ENCODE results near the gene NBEA. TPM values are rescaled to one million over a fixed set of nuclear protein-coding genes. Genes with fewer than 3 reads are reported as not detected.

Gene NBEA
- total RNA-seq, 1 experiment from 2014 or later: 3.3 TPM

DNA sequence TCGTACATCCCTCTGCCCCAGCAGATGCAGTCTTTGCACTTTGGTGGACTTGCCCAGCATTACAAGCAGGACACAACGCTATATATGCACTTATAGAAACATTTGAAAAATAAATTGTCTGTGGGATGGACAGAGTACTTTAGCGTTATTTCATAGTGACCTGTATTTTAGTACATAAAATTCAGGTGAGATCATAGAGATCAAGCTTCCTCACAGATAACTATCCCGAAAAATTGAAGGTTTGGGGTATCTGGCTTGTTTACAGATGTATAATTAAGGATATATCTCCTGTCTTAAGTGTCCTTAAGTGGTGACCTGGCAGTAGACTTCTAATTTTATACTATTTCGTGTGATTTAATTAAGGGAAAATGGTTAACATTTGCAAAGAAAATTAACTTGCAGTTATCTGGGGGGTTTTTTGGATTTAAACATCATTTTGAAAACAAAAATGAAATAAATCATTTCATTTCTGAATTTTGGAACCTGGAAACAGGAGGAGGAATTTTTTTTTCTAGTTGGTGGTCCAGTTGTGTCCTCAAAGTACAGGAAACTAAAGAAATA, 535.4 kb downstream of the NBEA start:
- intact Hi-C loops (cut with micrococcal nuclease): no loop called here
- no peak for DNase-seq (ENCODE audit: unreplicated experiment)
- no peaks in the 10 kb centered on the region for H3K9me3 Mint-ChIP-seq (ENCODE audit: unreplicated experiment)
- no peak overlapping the region for H3K4me3 Mint-ChIP-seq (ENCODE audit: unreplicated experiment)
- BruUV-seq (replicated peaks): no TSS peak
- H3K4me1 Mint-ChIP-seq (ENCODE audit: insufficient read depth, unreplicated experiment): no peaks in the 10 kb centered on the region
- TF ChIP-seq, protein P1, sequence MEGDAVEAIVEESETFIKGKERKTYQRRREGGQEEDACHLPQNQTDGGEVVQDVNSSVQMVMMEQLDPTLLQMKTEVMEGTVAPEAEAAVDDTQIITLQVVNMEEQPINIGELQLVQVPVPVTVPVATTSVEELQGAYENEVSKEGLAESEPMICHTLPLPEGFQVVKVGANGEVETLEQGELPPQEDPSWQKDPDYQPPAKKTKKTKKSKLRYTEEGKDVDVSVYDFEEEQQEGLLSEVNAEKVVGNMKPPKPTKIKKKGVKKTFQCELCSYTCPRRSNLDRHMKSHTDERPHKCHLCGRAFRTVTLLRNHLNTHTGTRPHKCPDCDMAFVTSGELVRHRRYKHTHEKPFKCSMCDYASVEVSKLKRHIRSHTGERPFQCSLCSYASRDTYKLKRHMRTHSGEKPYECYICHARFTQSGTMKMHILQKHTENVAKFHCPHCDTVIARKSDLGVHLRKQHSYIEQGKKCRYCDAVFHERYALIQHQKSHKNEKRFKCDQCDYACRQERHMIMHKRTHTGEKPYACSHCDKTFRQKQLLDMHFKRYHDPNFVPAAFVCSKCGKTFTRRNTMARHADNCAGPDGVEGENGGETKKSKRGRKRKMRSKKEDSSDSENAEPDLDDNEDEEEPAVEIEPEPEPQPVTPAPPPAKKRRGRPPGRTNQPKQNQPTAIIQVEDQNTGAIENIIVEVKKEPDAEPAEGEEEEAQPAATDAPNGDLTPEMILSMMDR (IDR thresholded peaks at IDR 0.05; ENCODE audit: unreplicated experiment): no peak
- no peak overlapping the region for H3K27ac Mint-ChIP-seq (ENCODE audit: low read depth, unreplicated experiment)
- H3K27me3 Mint-ChIP-seq (ENCODE audit: insufficient read depth, unreplicated experiment): no peaks in the 10 kb centered on the region
- no peaks in the 10 kb centered on the region for H3K36me3 Mint-ChIP-seq (ENCODE audit: insufficient read depth, unreplicated experiment)
- CTCF ChIA-PET: no interaction called here
- POLR2A ChIA-PET: no interaction called here

DNA sequence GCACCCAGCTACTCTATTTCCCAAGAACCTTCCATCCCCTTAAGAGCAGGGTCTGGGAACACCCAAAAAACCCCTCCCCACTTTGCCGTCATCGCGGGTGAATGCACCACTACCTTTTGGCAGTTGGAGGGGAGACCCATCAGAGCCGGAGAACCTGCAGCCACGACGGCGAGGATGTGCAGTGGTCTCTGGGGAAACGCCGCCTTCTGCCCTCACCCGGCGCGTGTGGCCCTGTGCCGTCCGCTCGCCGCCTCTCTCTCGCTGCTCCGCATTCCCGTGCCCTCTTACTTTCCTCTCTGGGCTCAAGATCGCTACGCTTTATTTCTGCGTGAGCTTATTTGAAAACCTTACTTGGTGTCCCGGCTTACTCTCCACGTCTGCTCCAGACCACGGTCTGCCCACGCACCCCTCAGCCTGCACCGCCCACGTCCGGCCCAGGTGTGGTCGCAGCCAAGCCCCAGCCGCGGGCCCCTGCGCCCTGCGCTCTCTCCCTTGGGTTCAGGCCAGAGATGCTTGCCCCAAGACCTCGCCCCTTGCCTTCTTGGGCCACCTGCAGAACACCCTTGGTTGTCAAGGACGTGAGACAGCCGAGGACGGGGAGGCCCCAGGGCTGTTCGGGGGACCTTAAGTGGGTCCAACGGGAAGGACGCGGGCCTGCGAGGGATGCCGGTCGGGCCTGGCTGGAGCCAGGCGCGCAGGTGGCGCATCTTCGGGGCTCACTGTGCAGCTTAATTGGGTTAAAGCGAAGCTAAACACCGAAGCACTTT, 536.4 kb downstream of the NBEA start:
- H3K27me3 Mint-ChIP-seq (ENCODE audit: insufficient read depth, unreplicated experiment): no peaks in the 10 kb centered on the region
- no peak overlapping the region for H3K27ac Mint-ChIP-seq (ENCODE audit: low read depth, unreplicated experiment)
- ChIA-PET POLR2A (no interaction called here), CTCF (interaction anchor here (0.5 kb wide), 1 partner anchor 273 kb away, joined by 3 read pairs; no protein-coding TSS in a partner anchor)
- no peak for DNase-seq (ENCODE audit: unreplicated experiment)
- intact Hi-C loops (cut with micrococcal nuclease): no loop called here
- H3K9me3 Mint-ChIP-seq (ENCODE audit: unreplicated experiment): no peaks in the 10 kb centered on the region
- TF ChIP-seq, protein P1 (IDR thresholded peaks at IDR 0.05; ENCODE audit: unreplicated experiment): no peak
- H3K4me1 Mint-ChIP-seq (ENCODE audit: insufficient read depth, unreplicated experiment): no peaks in the 10 kb centered on the region
- no peak overlapping the region for H3K4me3 Mint-ChIP-seq (ENCODE audit: unreplicated experiment)
- no peaks in the 10 kb centered on the region for H3K36me3 Mint-ChIP-seq (ENCODE audit: insufficient read depth, unreplicated experiment)
- no TSS peak for BruUV-seq (replicated peaks)

- no peaks in the 10 kb centered on the region for H3K4me1 Mint-ChIP-seq (ENCODE audit: insufficient read depth, unreplicated experiment)
- no peak overlapping the region for H3K27ac Mint-ChIP-seq (ENCODE audit: low read depth, unreplicated experiment)
- BruUV-seq (replicated peaks): no TSS peak
- intact Hi-C loops (cut with micrococcal nuclease): no loop called here
- ChIA-PET POLR2A (no interaction called here), CTCF (no interaction called here)
- DNase-seq (ENCODE audit: unreplicated experiment): no peak
- no peaks in the 10 kb centered on the region for H3K36me3 Mint-ChIP-seq (ENCODE audit: insufficient read depth, unreplicated experiment)
- H3K9me3 Mint-ChIP-seq (ENCODE audit: unreplicated experiment): no peaks in the 10 kb centered on the region
- H3K27me3 Mint-ChIP-seq (ENCODE audit: insufficient read depth, unreplicated experiment): no peaks in the 10 kb centered on the region
- TF ChIP-seq, protein P1 (IDR thresholded peaks at IDR 0.05; ENCODE audit: unreplicated experiment): no peak
- H3K4me3 Mint-ChIP-seq (ENCODE audit: unreplicated experiment): no peak overlapping the region
Observed at GRCh38 chr13:35479038-35479492, 537.0 kb downstream of the NBEA start.

GRCh38 chr13:35479706-35480105, 537.6 kb downstream of the NBEA start:
- Mint-ChIP-seq H3K9me3 (ENCODE audit: unreplicated experiment) (no peaks in the 10 kb centered on the region), H3K36me3 (ENCODE audit: insufficient read depth, unreplicated experiment) (no peaks in the 10 kb centered on the region), H3K4me3 (ENCODE audit: unreplicated experiment) (no peak overlapping the region), H3K27me3 (ENCODE audit: insufficient read depth, unreplicated experiment) (no peaks in the 10 kb centered on the region), H3K4me1 (ENCODE audit: insufficient read depth, unreplicated experiment) (no peaks in the 10 kb centered on the region), H3K27ac (ENCODE audit: low read depth, unreplicated experiment) (no peak overlapping the region)
- no TSS peak for BruUV-seq (replicated peaks)
- TF ChIP-seq, protein P1 (IDR thresholded peaks at IDR 0.05; ENCODE audit: unreplicated experiment): no peak
- intact Hi-C loops (cut with micrococcal nuclease): no loop called here
- CTCF ChIA-PET: no interaction called here
- POLR2A ChIA-PET: no interaction called here
- no peak for DNase-seq (ENCODE audit: unreplicated experiment)

Measured in MCF 10A (cell line).